GM12878 (cell line): ENCODE measurements around the gene KLHL25. TPM values are rescaled to one million over a fixed set of nuclear protein-coding genes. Genes with fewer than 3 reads are reported as not detected.

Experiments
- BACH1 ChIP-seq: fragments of 450-650 bp; IDR thresholded peaks from 2 replicates; pipeline ENCODE4 v1.6.1; 2017; ENCODE audit warnings: mild to moderate bottlenecking, borderline replicate concordance
- BCL11A ChIP-seq: IDR thresholded peaks from 2 replicates; pipeline ENCODE4 v1.6.1; 2011; ENCODE audit warnings: low read depth, low read length
- BCLAF1 ChIP-seq: fragments of 450-650 bp; IDR thresholded peaks from 2 replicates; pipeline ENCODE4 v1.6.1; 2017; ENCODE audit warnings: antibody characterized with exemption, mild to moderate bottlenecking, moderate library complexity
- BHLHE40 ChIP-seq, 2 experiments: fragments of 450-650 bp in 1 of 2; IDR thresholded peaks; 2 replicates each; pipeline ENCODE4 v1.6.1; 2011 to 2017; ENCODE audit warnings: low read depth in 2 of 2, borderline replicate concordance in 1 of 2, improper control_type of control experiment in 1 of 2, low read length in 1 of 2, mild to moderate bottlenecking in 1 of 2
- CBX3 ChIP-seq: fragments of 200-600 bp; sonication (generic); IDR thresholded peaks from 2 replicates; pipeline ENCODE4 v1.6.1; 2016; ENCODE audit warnings: low read depth, borderline replicate concordance
- DPF2 ChIP-seq: fragments of 450-650 bp; IDR thresholded peaks from 2 replicates; pipeline ENCODE4 v1.6.1; 2017; ENCODE audit warnings: mild to moderate bottlenecking
- EGR1 ChIP-seq, 2 experiments: IDR thresholded peaks; 1 replicate in 1 of 2; 2 replicates in 1 of 2; pipeline ENCODE4 v1.6.1; 2011 to 2012; ENCODE audit warnings: low read depth in 2 of 2, low read length in 2 of 2, borderline replicate concordance in 1 of 2, mild to moderate bottlenecking in 1 of 2, moderate library complexity in 1 of 2
- ETV6 ChIP-seq, 2 experiments: fragments of 450-650 bp in 1 of 2; IDR thresholded peaks in 1 of 2; conservative IDR thresholded peaks in 1 of 2; 2 replicates each; pipeline ENCODE4 v1.6.1; 2014; ENCODE audit warnings: antibody characterized with exemption in 1 of 2, borderline replicate concordance in 1 of 2, low read depth in 1 of 2, mild to moderate bottlenecking in 1 of 2, moderate library complexity in 1 of 2
- IKZF1 ChIP-seq: fragments of 450-650 bp; conservative IDR thresholded peaks from 2 replicates; pipeline ENCODE4 v1.6.1; 2017; ENCODE audit warnings: antibody characterized with exemption, mild to moderate bottlenecking
- IRF4 ChIP-seq: IDR thresholded peaks from 2 replicates; pipeline ENCODE4 v1.6.1; 2011; ENCODE audit warnings: low read depth, low read length
- KLF5 ChIP-seq: fragments of 450-650 bp; IDR thresholded peaks from 2 replicates; pipeline ENCODE4 v1.6.1; 2014; ENCODE audit warnings: mild to moderate bottlenecking; ENCODE audit not compliant: partially characterized antibody
- MTA3 ChIP-seq: IDR thresholded peaks from 2 replicates; pipeline ENCODE4 v1.6.1; 2012; ENCODE audit warnings: low read length, inconsistent platforms, borderline replicate concordance
- NR2C2 ChIP-seq: IDR thresholded peaks from 2 replicates; pipeline ENCODE4 v1.6.1; 2011; ENCODE audit warnings: borderline replicate concordance, low read depth; ENCODE audit not compliant: control insufficient read depth, insufficient read length
- POU2F2 ChIP-seq: IDR thresholded peaks from 3 replicates; pipeline ENCODE4 v1.6.1; 2011; ENCODE audit warnings: low read depth, mild to moderate bottlenecking, low read length, borderline replicate concordance
- SMAD5 ChIP-seq: IDR thresholded peaks from 2 replicates; pipeline ENCODE4 v1.6.1; 2016; ENCODE audit warnings: antibody characterized with exemption, low read depth
- SMC3 ChIP-seq: IDR thresholded peaks from 2 replicates; pipeline ENCODE4 v1.6.1; 2011; ENCODE audit warnings: low read length, improper control_type of control experiment, borderline replicate concordance
- SUPT20H ChIP-seq: IDR thresholded peaks from 2 replicates; pipeline ENCODE4 v1.6.1; 2011; ENCODE audit warnings: low read depth, mild to moderate bottlenecking, low read length, moderate library complexity, borderline replicate concordance; ENCODE audit not compliant: control insufficient read depth
- SUZ12 ChIP-seq: fragments of 200-600 bp; sonication (generic); IDR thresholded peaks from one replicate; pipeline ENCODE4 v1.6.1; 2018; ENCODE audit warnings: antibody characterized with exemption, mild to moderate bottlenecking; ENCODE audit not compliant: unreplicated experiment
- ZBTB4 ChIP-seq: fragments of 450-650 bp; formaldehyde crosslinking; IDR thresholded peaks from 2 replicates; pipeline ENCODE4 v1.4.0; 2022; ENCODE audit warnings: mild to moderate bottlenecking, moderate library complexity
- ZNF622 ChIP-seq: fragments of 450-650 bp; IDR thresholded peaks from 2 replicates; pipeline ENCODE4 v1.6.1; 2017; ENCODE audit warnings: mild to moderate bottlenecking, inconsistent platforms
- polyA plus RNA-seq, 11 experiments: library from polyadenylated mRNA; depleted of rRNA in 4 of 11; unstranded in 6 of 11; stranded (reverse) in 5 of 11; fragments of >200 nt; fragmentation: Nextera tagmentation in 4 of 11; fragmentation: Illumina TruSeq in 1 of 11; extraction: Ambion mirVana in 4 of 11; extraction: Trizol in 1 of 11; gene quantifications; 1 replicate in 1 of 11; 2 replicates in 10 of 11; pipeline versions ENCODE4 v1.2.1 to v1.2.3, GENCODE V29; 2011 to 2016; ENCODE audit warnings: inconsistent platforms in 2 of 11, missing spikeins in 2 of 11, low read depth in 1 of 11
- total RNA-seq, 4 experiments: library from RNA; depleted of rRNA in 3 of 4; stranded (reverse); fragments of >200 nt in 3 of 4; fragmentation: Illumina TruSeq in 1 of 4; extraction: Trizol in 1 of 4; gene quantifications; 2 replicates each; pipeline versions ENCODE4 v1.2.1 to v1.2.3, GENCODE V29; 2013 to 2021
- TF ChIP-seq, protein P1 (sequence below): IDR thresholded peaks from 2 replicates; pipeline ENCODE4 v1.6.1; 2012; ENCODE audit warnings: mild to moderate bottlenecking, low read depth, low read length

Gene KLHL25
- total and polyA plus RNA-seq, 10 of the 15 experiments (the other 5 are each of a cell fraction or from before 2014, with no cell fraction given) = 0.04 to 3.0 (median 2.1) TPM; not detected in 1

- TF ChIP-seq, protein P1, sequence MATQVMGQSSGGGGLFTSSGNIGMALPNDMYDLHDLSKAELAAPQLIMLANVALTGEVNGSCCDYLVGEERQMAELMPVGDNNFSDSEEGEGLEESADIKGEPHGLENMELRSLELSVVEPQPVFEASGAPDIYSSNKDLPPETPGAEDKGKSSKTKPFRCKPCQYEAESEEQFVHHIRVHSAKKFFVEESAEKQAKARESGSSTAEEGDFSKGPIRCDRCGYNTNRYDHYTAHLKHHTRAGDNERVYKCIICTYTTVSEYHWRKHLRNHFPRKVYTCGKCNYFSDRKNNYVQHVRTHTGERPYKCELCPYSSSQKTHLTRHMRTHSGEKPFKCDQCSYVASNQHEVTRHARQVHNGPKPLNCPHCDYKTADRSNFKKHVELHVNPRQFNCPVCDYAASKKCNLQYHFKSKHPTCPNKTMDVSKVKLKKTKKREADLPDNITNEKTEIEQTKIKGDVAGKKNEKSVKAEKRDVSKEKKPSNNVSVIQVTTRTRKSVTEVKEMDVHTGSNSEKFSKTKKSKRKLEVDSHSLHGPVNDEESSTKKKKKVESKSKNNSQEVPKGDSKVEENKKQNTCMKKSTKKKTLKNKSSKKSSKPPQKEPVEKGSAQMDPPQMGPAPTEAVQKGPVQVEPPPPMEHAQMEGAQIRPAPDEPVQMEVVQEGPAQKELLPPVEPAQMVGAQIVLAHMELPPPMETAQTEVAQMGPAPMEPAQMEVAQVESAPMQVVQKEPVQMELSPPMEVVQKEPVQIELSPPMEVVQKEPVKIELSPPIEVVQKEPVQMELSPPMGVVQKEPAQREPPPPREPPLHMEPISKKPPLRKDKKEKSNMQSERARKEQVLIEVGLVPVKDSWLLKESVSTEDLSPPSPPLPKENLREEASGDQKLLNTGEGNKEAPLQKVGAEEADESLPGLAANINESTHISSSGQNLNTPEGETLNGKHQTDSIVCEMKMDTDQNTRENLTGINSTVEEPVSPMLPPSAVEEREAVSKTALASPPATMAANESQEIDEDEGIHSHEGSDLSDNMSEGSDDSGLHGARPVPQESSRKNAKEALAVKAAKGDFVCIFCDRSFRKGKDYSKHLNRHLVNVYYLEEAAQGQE = peak; percentile 24; the same call in 1 of the 2 replicates
- TF ChIP-seq CBX3 (no peak), IKZF1 (peak; percentile 77), KLF5 (no peak), ZBTB4 (no peak), SMC3 (no peak), SUZ12 (no peak), POU2F2 (peak; percentile 80; the same call in 2 of the 3 replicates), MTA3 (peak; percentile 92), ETV6 (conservative IDR thresholded peaks at IDR 0.05 in 1 of 2, IDR thresholded peaks at IDR 0.05 in 1 of 2; ENCODE audit: borderline replicate concordance in 1 of 2, low read depth in 1 of 2) (peak in 1 of 2 experiments; percentile 82; a peak in 2 of 4 replicates), SMAD5 (0 out of 2 replicates have a peak, but pooled peaks have one; percentile 68), ZNF622 (no peak), NR2C2 (no peak), EGR1 (IDR thresholded peaks at IDR 0.05; ENCODE audit: borderline replicate concordance in 1 of 2, low read depth in 2 of 2, low read length in 2 of 2) (no peak), BCL11A (peak; percentile 97), BHLHE40 (IDR thresholded peaks at IDR 0.05; ENCODE audit: borderline replicate concordance in 1 of 2, low read depth in 2 of 2, low read length in 1 of 2) (peak; percentile 65 to 78), IRF4 (peak; percentile 97), BACH1 (peak; percentile 74; the same call in 1 of the 2 replicates), DPF2 (peak; percentile 96), SUPT20H (no peak), BCLAF1 (0 out of 2 replicates have a peak, but pooled peaks have one; percentile 28)
Measured at GRCh38 chr15:85710340-85710842, 84.3 kb downstream of the KLHL25 start (continued).
